ENCODE measurements around the gene SEMA3E.

Gene SEMA3E

GRCh38 chr7:83640731-83641537 is 8.0 kb downstream of the SEMA3E start:
- DNase-seq, result no peak

GRCh38 chr7:83640240-83640639 is 8.7 kb downstream of the SEMA3E start:
- DNase-seq, result no peak

- DNase-seq, result no peak
These were observed 15.4 kb downstream of the SEMA3E start for GRCh38 chr7:83633516-83633915.

DNA sequence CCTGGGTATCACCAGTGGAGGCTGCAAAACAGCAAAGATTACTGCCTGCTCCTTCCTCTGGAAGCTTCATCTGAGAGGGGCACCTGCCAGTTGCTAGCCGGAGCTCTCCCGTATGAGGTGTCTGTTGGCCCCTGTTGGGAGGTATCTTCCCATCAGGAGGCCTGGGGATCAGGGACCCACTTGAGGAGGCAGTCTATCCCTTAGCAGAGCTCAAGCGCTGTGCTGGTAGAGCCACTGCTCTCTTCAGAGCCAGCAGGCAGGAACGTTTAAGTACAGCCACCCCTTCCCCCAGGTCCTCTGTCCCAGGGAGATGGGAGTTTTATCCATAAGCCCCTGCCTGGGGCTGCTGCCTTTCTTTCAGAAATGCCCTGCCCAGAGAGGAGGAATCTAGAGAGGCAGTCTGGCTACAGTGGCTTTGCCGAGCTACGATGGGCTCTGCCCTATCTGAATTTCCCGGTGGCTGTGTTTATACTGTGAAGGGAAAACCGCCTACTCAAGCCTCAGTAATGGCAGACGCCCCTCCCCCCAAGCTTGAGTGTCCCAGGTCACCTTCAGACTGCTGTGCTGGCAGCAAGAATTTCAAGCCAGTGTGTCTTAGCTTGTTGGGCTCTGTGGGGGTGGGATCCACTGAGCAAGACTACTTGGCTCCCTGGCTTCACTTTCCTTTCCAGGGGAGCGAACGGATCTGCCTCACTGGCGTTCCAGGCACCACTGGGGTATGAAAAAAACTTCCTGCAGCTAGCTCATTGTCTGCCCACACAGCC is 19.6 kb downstream of the SEMA3E start:
- DNase-seq, result no peak

DNA sequence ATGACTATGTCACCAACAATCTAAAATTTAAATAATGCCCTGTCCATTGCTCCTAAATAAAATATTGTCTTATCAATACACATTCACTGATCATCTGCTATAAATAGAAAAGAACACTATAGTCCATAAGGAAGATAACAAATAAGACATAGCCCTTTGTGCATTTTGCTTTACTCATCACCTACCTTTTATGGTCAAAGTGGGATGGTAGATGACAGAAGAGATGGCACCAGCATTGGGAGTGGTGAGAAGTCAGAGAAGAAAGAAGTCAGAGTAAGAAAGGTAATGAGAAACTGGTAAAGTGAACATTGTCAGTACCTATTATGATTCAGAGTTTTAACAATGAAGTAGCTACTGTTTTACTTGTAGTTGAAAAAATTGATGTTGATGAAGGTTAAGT is 31.1 kb downstream of the SEMA3E start:
- no peak for DNase-seq

GRCh38 chr7:83614112-83614511 is 34.8 kb downstream of the SEMA3E start:
- DNase-seq, result no peak

DNA sequence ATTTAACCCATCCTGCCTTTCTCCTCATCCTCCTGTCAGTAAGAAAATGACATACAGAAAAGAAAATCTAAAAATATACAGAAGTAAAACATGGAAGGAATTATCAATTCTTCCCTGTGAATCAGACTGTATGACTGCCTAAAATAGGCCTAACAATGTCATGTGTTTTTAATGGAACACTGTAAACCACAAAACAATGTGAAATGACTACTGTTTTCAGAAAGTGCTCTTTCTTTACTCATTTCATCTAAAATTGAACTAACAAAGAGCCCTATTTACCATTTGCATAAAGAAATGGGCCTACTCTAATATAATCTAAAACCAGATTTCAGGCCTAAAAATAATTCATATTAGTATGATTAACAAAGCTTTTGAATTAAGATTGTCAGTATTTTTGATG is 35.7 kb downstream of the SEMA3E start:
- DNase-seq, result no peak

GRCh38 chr7:83611776-83612175 is 37.2 kb downstream of the SEMA3E start:
- no peak for DNase-seq

DNA sequence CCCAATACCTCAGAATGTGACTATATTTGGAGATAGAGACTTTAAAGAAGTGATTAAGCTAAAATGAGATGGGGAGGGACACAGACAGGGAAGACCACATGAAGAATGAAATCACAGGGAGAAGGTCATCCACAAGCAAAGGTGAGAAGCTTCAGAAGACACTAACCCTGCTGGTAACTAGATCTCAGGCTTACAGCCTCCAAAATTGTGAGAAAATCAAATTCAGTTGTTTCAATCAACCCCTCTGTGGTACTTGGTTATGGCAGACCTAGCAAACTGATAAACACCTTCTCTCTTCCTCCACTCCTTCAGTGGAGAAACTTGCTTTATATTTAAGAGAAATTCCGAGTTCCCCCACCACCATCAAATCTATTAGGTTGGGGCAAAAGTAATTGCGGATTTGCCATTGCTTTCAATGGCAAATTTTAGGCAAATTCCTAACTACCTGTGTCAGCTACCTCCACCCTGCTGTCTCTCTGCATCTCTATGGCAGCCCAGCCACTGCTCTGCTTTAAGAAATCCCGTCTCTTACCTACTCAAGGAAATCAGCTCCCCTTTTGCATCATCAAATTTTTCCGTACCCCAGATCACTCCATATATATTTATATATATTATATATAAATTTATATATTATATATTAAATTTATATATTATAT is 38.2 kb downstream of the SEMA3E start:
- no peak for DNase-seq

- DNase-seq, result no peak
These were observed 40.2 kb downstream of the SEMA3E start for GRCh38 chr7:83608716-83609115.

- DNase-seq, result no peak
These were observed 45.3 kb downstream of the SEMA3E start for GRCh38 chr7:83603649-83604048.

GRCh38 chr7:83599131-83599530 is 49.8 kb downstream of the SEMA3E start:
- DNase-seq, result no peak

GRCh38 chr7:83593921-83594475 is 54.9 kb downstream of the SEMA3E start:
- DNase-seq, result no peak

GRCh38 chr7:83588602-83589240 is 60.2 kb downstream of the SEMA3E start:
- DNase-seq, result no peak

GRCh38 chr7:83586281-83586680 is 62.7 kb downstream of the SEMA3E start:
- DNase-seq, result no peak

- no peak for DNase-seq
These were observed 67.1 kb downstream of the SEMA3E start for GRCh38 chr7:83581667-83582435.

GRCh38 chr7:83579740-83580139 is 69.2 kb downstream of the SEMA3E start:
- DNase-seq, result no peak

- DNase-seq, result no peak
These were observed 73.5 kb downstream of the SEMA3E start for GRCh38 chr7:83575436-83575835.

DNA sequence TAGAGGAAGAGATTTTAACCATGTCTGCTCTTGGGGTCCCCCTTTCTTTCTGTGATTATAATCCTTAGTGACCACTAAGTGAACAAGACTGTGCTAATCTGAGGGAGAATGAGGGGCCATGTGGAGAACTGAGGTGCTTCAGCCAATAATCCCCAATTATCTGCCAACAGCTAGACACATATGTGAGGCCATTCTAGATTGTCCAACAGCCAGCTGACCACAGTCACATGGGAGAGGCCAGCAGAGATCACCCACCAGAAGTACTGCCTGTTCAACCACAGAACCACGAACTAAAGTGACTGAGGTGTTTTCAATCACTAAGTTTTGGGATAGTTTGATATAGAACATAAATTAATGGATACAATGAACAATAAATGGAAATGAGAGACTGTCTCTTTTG is 74.3 kb downstream of the SEMA3E start:
- DNase-seq, result no peak

DNA sequence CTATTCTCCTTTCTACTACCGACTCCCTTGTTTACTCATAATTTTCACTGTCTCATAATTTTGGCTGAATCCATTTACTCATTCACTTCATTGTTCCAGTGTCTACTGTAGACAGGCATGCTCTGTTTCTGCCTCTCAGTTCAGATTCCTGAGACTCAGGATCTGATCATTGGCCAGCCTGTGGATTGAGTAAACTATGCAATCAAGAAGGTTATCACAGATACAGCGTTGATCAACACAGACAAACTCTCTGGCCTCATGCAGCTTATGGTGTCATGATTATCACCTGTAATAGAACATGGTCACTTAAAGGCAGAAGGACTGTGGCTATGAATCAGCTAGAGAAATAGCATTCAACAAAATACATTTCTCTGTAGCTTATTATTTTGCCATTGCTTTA is 86.0 kb downstream of the SEMA3E start:
- DNase-seq, result no peak

DNA sequence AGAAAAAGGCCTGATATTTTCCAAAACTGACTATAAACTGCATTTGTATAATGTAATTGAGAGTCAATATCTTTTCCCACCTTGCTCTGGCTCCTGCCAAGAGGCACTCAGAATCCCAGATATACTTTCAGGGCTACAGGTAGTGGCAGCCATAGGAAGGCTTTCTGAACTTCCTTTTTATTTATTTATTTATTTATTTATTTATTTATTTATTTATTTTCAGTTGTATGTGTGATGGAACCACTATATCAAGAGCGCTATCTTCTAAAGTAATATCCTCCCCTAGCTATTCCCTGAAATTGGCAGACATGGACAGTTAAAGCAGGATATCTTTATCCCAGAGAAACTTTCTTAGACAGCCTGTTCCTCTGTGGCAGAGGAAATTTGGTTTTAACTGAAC is 86.7 kb downstream of the SEMA3E start:
- DNase-seq, result no peak

GRCh38 chr7:83559887-83560286 is 89.1 kb downstream of the SEMA3E start:
- DNase-seq, result no peak
